Measurements from ENCODE around the gene CSF2RB. TPM values are rescaled to one million over a fixed set of nuclear protein-coding genes. Genes with fewer than 3 reads are reported as not detected.
A peak's percentile ranks its signal among the peaks of the same experiment; 100 is the strongest.

The CSF2RB gene
- total RNA-seq, 2 donors from 2014 or later = not detected

GRCh38 chr22:36914390-36914752 lies 943 bp downstream of the CSF2RB start:
- no peaks in the 10 kb centered on the region for H3K9me3 Mint-ChIP-seq
- H3K36me3 ChIP-seq (ENCODE audit: control insufficient read depth, insufficient read depth, low read length) = no peaks in the 10 kb centered on the region
- no peak overlapping the region for H3K27ac Mint-ChIP-seq
- peaks cover 40% of the 10 kb centered on the region for H3K27me3 Mint-ChIP-seq (ENCODE audit: insufficient read depth)
- H3K9me3 ChIP-seq (ENCODE audit: control insufficient read depth, low read length) = no peaks in the 10 kb centered on the region
- H3K4me1 Mint-ChIP-seq = peaks cover 11% of the 10 kb centered on the region
- 71 to 95% methylated on average over 1 of the region's 1 CpG for WGBS, 2 experiments (ENCODE audit: insufficient coverage in 1 of 2, insufficient read length in 1 of 2)
- no peaks in the 10 kb centered on the region for H3K36me3 Mint-ChIP-seq (ENCODE audit: low read depth)
- DNase-seq = no peak
- H3K4me3 Mint-ChIP-seq = no peak overlapping the region
- no peaks in the 10 kb centered on the region for H3K4me1 ChIP-seq (ENCODE audit: control insufficient read depth, insufficient read depth, low read length)
- no peak overlapping the region for H3K4me3 ChIP-seq (ENCODE audit: low read length)
- peaks cover 11% of the 10 kb centered on the region for H3K27me3 ChIP-seq (ENCODE audit: control insufficient read depth, insufficient read depth, low read length, poor library complexity, severe bottlenecking)
- H3K9ac ChIP-seq (ENCODE audit: extremely low read depth, low read length, poor library complexity, severe bottlenecking) = no peak overlapping the region
- TF ChIP-seq, protein P1, sequence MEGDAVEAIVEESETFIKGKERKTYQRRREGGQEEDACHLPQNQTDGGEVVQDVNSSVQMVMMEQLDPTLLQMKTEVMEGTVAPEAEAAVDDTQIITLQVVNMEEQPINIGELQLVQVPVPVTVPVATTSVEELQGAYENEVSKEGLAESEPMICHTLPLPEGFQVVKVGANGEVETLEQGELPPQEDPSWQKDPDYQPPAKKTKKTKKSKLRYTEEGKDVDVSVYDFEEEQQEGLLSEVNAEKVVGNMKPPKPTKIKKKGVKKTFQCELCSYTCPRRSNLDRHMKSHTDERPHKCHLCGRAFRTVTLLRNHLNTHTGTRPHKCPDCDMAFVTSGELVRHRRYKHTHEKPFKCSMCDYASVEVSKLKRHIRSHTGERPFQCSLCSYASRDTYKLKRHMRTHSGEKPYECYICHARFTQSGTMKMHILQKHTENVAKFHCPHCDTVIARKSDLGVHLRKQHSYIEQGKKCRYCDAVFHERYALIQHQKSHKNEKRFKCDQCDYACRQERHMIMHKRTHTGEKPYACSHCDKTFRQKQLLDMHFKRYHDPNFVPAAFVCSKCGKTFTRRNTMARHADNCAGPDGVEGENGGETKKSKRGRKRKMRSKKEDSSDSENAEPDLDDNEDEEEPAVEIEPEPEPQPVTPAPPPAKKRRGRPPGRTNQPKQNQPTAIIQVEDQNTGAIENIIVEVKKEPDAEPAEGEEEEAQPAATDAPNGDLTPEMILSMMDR (conservative IDR thresholded peaks at IDR 0.05) = no peak
- no peak overlapping the region for H3K27ac ChIP-seq (ENCODE audit: low read depth, low read length)

DNA sequence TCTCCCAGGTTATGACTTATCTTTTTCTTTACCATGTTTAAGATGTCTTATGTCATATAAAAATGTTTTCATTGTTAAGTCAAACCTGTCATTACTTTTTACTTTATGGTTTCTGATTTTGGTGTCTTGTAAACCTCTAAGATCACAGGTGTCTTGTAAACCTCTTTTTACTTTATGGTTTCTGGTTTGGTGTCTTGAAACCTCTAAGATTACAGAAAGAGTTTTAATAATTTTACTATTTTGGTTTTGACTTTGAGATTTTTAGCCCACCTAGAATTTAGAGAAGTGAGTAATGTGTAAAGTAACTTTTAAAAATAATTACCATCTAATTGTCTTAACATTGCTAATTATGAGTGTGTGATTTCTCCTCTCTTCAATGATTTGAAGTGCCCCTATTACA lies 2.6 kb downstream of the CSF2RB start:
- Histone ChIP-seq H3K9me3 (ENCODE audit: control insufficient read depth, low read length) (no peaks in the 10 kb centered on the region), H3K4me1 (ENCODE audit: control insufficient read depth, insufficient read depth, low read length) (no peaks in the 10 kb centered on the region), H3K36me3 (ENCODE audit: control insufficient read depth, insufficient read depth, low read length) (no peaks in the 10 kb centered on the region), H3K4me3 (ENCODE audit: low read length) (no peak overlapping the region), H3K9ac (ENCODE audit: extremely low read depth, low read length, poor library complexity, severe bottlenecking) (no peak overlapping the region), H3K27ac (ENCODE audit: low read depth, low read length) (no peak overlapping the region), H3K27me3 (ENCODE audit: control insufficient read depth, insufficient read depth, low read length, poor library complexity, severe bottlenecking) (peaks cover 5% of the 10 kb centered on the region)
- Mint-ChIP-seq H3K27ac (no peak overlapping the region), H3K9me3 (no peaks in the 10 kb centered on the region), H3K4me1 (peaks cover 11% of the 10 kb centered on the region), H3K36me3 (ENCODE audit: low read depth) (no peaks in the 10 kb centered on the region), H3K27me3 (ENCODE audit: insufficient read depth) (peaks cover 31% of the 10 kb centered on the region), H3K4me3 (no peak overlapping the region)
- DNase-seq = no peak
- TF ChIP-seq, protein P1 (conservative IDR thresholded peaks at IDR 0.05) = no peak

DNA sequence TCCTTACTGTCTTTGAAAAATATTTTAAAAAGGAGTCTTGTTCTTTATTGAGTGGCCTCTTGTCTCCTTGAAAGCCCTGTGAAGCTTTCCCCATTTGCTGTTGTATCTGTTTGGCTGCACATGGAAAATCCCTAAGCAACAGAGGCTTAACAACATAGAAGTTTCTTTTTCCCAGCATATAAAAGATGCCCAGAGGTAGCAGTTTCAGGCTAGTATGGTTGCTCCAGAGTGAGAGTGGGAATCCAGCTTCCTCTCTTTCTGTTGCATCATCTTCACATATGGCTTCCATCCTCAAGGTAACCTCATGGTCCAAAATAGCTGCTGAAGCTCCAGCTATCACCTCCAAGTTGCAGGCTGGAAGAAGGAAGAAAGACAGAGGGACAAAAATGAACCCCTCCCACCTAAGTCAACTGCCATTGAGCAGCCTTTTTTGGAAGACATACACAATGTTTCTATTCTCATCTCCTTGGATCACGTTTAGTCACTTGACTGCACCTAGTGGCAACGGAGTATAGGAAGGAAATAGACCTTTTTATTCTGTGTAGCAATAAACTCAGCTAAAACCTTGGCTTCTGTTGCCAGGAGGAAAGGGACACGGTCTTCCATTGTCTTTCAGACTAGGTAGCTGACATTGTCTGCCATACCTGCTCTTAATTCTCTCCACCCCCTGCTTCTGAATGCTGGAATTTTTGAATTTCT lies 5.3 kb downstream of the CSF2RB start:
- WGBS, 2 experiments (ENCODE audit: insufficient coverage in 1 of 2, insufficient read length in 1 of 2) = 75 to 82% methylated on average over 2 to 3 of the region's 3 CpGs
- Mint-ChIP-seq H3K27ac (no peak overlapping the region), H3K9me3 (no peaks in the 10 kb centered on the region), H3K27me3 (ENCODE audit: insufficient read depth) (peaks cover 9% of the 10 kb centered on the region), H3K4me1 (no peaks in the 10 kb centered on the region), H3K4me3 (no peak overlapping the region), H3K36me3 (ENCODE audit: low read depth) (no peaks in the 10 kb centered on the region)
- no peak for DNase-seq
- Histone ChIP-seq H3K4me3 (ENCODE audit: low read length) (no peak overlapping the region), H3K9ac (ENCODE audit: extremely low read depth, low read length, poor library complexity, severe bottlenecking) (no peak overlapping the region), H3K27ac (ENCODE audit: low read depth, low read length) (no peak overlapping the region), H3K27me3 (ENCODE audit: control insufficient read depth, insufficient read depth, low read length, poor library complexity, severe bottlenecking) (no peaks in the 10 kb centered on the region), H3K4me1 (ENCODE audit: control insufficient read depth, insufficient read depth, low read length) (no peaks in the 10 kb centered on the region), H3K36me3 (ENCODE audit: control insufficient read depth, insufficient read depth, low read length) (no peaks in the 10 kb centered on the region), H3K9me3 (ENCODE audit: control insufficient read depth, low read length) (no peaks in the 10 kb centered on the region)
- TF ChIP-seq, protein P1 (conservative IDR thresholded peaks at IDR 0.05) = peak; percentile 32
